ENCODE results near the gene UCHL5. TPM values are rescaled to one million over a fixed set of nuclear protein-coding genes. Genes with fewer than 3 reads are reported as not detected.
"Not testable (repeated sequence)": the region's sequence is repeated elsewhere in the genome, so short reads cannot be mapped to it uniquely, and the experiment has no call there.

The UCHL5 gene
- total RNA-seq, 3 donors from 2014 or later: 32.8 to 45.2 (median 38.3) TPM

- no peak overlapping the region for H3K4me3 ChIP-seq
- no peaks in the 10 kb centered on the region for H3K4me1 ChIP-seq
- TF ChIP-seq POLR2AphosphoS5 (IDR thresholded peaks at IDR 0.05): no peak
- TF ChIP-seq, protein P1, sequence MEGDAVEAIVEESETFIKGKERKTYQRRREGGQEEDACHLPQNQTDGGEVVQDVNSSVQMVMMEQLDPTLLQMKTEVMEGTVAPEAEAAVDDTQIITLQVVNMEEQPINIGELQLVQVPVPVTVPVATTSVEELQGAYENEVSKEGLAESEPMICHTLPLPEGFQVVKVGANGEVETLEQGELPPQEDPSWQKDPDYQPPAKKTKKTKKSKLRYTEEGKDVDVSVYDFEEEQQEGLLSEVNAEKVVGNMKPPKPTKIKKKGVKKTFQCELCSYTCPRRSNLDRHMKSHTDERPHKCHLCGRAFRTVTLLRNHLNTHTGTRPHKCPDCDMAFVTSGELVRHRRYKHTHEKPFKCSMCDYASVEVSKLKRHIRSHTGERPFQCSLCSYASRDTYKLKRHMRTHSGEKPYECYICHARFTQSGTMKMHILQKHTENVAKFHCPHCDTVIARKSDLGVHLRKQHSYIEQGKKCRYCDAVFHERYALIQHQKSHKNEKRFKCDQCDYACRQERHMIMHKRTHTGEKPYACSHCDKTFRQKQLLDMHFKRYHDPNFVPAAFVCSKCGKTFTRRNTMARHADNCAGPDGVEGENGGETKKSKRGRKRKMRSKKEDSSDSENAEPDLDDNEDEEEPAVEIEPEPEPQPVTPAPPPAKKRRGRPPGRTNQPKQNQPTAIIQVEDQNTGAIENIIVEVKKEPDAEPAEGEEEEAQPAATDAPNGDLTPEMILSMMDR (IDR thresholded peaks at IDR 0.05): no peak
- no peak for TF ChIP-seq POLR2A (IDR thresholded peaks at IDR 0.05)
- H3K27me3 ChIP-seq: no peaks in the 10 kb centered on the region
- H3K36me3 ChIP-seq: no peaks in the 10 kb centered on the region
- DNase-seq (ENCODE audit: low spot score in 2 of 2): no peak
- H3K9me3 ChIP-seq: no peaks in the 10 kb centered on the region
- intact Hi-C loops (cut with DNase I; ENCODE audit: low total_unique reads): no loop called here
- no peak overlapping the region for H3K27ac ChIP-seq
Observed at GRCh38 chr1:193036337-193037047, 22.7 kb downstream of the UCHL5 start.

DNA sequence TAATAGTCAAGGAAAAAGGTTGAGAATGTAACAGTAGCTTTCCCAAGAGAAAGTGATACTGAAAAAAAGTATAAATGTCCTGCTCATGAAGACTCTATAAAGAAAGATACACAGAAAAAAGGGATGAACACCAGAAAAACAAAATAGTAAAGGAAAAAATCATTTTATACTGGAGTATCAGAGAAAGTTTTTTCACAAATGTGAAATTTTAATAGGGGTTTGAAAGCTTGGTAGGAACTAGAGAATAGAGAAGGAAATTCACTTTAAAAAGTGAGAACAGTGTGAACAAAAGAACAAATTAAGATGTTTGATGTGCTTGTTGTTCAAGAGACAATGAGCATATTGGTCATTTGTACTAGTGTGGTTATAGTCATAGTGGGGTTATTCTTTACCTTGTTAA is 25.6 kb downstream of the UCHL5 start:
- Histone ChIP-seq H3K9me3 (no peaks in the 10 kb centered on the region), H3K4me3 (no peak overlapping the region), H3K27ac (no peak overlapping the region), H3K4me1 (no peaks in the 10 kb centered on the region), H3K36me3 (no peaks in the 10 kb centered on the region), H3K27me3 (no peaks in the 10 kb centered on the region)
- no peak for TF ChIP-seq POLR2A (IDR thresholded peaks at IDR 0.05)
- TF ChIP-seq POLR2AphosphoS5 (IDR thresholded peaks at IDR 0.05): no peak
- TF ChIP-seq, protein P1 (IDR thresholded peaks at IDR 0.05): no peak
- DNase-seq (ENCODE audit: low spot score in 2 of 2): no peak
- intact Hi-C loops (cut with DNase I; ENCODE audit: low total_unique reads): no loop called here

DNA sequence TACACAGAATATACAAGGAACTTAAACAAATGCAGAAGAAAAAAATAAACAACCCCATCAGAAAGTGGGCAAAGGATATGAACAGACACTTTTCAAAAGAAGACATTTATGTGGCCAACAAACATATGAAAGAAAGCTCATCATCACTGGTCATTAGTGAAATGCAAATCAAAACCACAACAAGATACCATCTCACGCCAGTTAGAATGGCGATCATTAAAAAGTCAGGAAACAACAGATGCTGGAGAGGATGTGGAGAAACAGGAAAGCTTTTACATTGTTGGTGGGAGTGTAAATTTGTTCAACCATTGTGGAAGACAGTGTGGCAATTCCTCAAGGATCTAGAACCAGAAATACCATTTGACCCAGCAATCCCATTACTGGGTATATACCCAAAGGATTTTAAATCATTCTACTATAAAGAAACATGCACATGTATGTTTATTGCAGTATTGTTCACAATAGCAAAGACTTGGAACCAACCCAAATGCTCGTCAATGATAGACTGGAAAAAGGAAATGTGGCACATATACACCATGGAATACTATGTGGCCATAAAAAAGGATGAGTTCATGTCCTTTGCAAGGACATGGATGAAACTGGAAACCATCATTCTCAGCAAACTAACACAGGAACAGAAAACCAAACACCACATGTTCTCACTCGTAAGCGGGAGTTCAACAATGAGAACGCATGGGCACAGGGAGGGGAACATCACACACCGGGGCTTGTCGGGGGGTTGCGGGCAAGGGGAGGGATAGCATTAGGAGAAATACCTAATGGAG is 26.3 kb downstream of the UCHL5 start:
- intact Hi-C loops (cut with DNase I; ENCODE audit: low total_unique reads); DNase-seq (ENCODE audit: low spot score in 2 of 2): not testable (repeated sequence)

DNA sequence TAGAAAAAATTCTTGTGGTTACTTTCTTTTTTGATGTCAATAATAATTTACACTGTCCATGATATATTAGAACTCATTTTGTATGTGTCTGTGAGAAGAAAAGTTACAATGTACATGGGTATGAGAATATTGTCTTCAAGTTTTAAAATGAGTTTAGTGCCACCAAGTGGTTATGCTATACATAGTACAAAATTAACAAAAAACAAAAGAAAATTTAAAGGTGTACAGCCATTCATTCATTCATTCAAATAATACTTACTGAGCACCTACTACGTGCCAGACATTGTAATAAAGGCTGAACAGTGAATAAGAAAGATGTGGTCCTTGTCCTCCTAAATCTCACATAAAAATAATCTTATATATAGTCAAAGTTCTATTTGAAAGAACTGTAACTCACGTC is 27.7 kb downstream of the UCHL5 start:
- Histone ChIP-seq H3K27ac (no peak overlapping the region), H3K4me3 (no peak overlapping the region), H3K9me3 (no peaks in the 10 kb centered on the region), H3K36me3 (no peaks in the 10 kb centered on the region), H3K27me3 (no peaks in the 10 kb centered on the region), H3K4me1 (no peaks in the 10 kb centered on the region)
- no peak for DNase-seq (ENCODE audit: low spot score in 2 of 2)
- TF ChIP-seq POLR2AphosphoS5 (IDR thresholded peaks at IDR 0.05) (no peak), POLR2A (IDR thresholded peaks at IDR 0.05) (no peak)
- TF ChIP-seq, protein P1 (IDR thresholded peaks at IDR 0.05): no peak
- intact Hi-C loops (cut with DNase I; ENCODE audit: low total_unique reads): no loop called here

More for the DNA sequence above, 26.3 kb downstream of the UCHL5 start:
- not testable (repeated sequence) for H3K27me3 ChIP-seq, H3K36me3 ChIP-seq, H3K9me3 ChIP-seq, H3K27ac ChIP-seq, H3K4me1 ChIP-seq, H3K4me3 ChIP-seq

GRCh38 chr1:193030280-193030679 is 28.9 kb downstream of the UCHL5 start:
- DNase-seq (ENCODE audit: low spot score in 2 of 2): no peak
- no peak overlapping the region for H3K4me3 ChIP-seq
- H3K4me1 ChIP-seq: no peaks in the 10 kb centered on the region
- no peak overlapping the region for H3K27ac ChIP-seq
- no peaks in the 10 kb centered on the region for H3K36me3 ChIP-seq
- no peaks in the 10 kb centered on the region for H3K9me3 ChIP-seq
- intact Hi-C loops (cut with DNase I; ENCODE audit: low total_unique reads): no loop called here
- TF ChIP-seq, protein P1 (IDR thresholded peaks at IDR 0.05): no peak
- no peak for TF ChIP-seq POLR2A (IDR thresholded peaks at IDR 0.05)
- no peak for TF ChIP-seq POLR2AphosphoS5 (IDR thresholded peaks at IDR 0.05)
- H3K27me3 ChIP-seq: no peaks in the 10 kb centered on the region
